IPS-18a (cell line): ENCODE data around the gene SYNPR.

ENCODE experiments used
- H3K27ac ChIP-seq: one replicate; pipeline ENCODE4 v1.5.1; 2013; ENCODE audit warnings: low read length
- H3K27me3 ChIP-seq: one replicate; pipeline ENCODE4 v1.6.1; 2013; ENCODE audit warnings: mild to moderate bottlenecking, low read length; ENCODE audit not compliant: control insufficient read depth, insufficient read depth
- H3K36me3 ChIP-seq: one replicate; pipeline ENCODE4 v1.6.1; 2013; ENCODE audit warnings: low read depth, low read length; ENCODE audit not compliant: control insufficient read depth
- H3K4me1 ChIP-seq: one replicate; pipeline ENCODE4 v1.6.1; 2013; ENCODE audit warnings: low read depth, low read length; ENCODE audit not compliant: control insufficient read depth
- H3K4me3 ChIP-seq: one replicate; pipeline ENCODE4 v1.5.1; 2013; ENCODE audit warnings: low read length
- H3K9ac ChIP-seq: one replicate; pipeline ENCODE4 v1.6.1; 2013; ENCODE audit warnings: mild to moderate bottlenecking, low read length, moderate library complexity
- H3K9me3 ChIP-seq: one replicate; pipeline ENCODE4 v1.6.1; 2013; ENCODE audit warnings: low read depth, low read length; ENCODE audit not compliant: control insufficient read depth

SYNPR gene

GRCh38 chr3:63477494-63478129, 199.5 kb downstream of the SYNPR start:
- H3K9ac ChIP-seq: no peak overlapping the region
- no peak overlapping the region for H3K4me3 ChIP-seq
- H3K27me3 ChIP-seq: no peaks in the 10 kb centered on the region
- H3K36me3 ChIP-seq: no peaks in the 10 kb centered on the region
- no peaks in the 10 kb centered on the region for H3K9me3 ChIP-seq
- H3K4me1 ChIP-seq: no peaks in the 10 kb centered on the region
- no peak overlapping the region for H3K27ac ChIP-seq

- no peaks in the 10 kb centered on the region for H3K9me3 ChIP-seq
- no peak overlapping the region for H3K4me3 ChIP-seq
- H3K9ac ChIP-seq: no peak overlapping the region
- H3K27me3 ChIP-seq: no peaks in the 10 kb centered on the region
- no peaks in the 10 kb centered on the region for H3K4me1 ChIP-seq
- H3K27ac ChIP-seq: no peak overlapping the region
- no peaks in the 10 kb centered on the region for H3K36me3 ChIP-seq
These were observed 201.0 kb downstream of the SYNPR start for GRCh38 chr3:63478990-63479660.

- Histone ChIP-seq H3K36me3 (no peaks in the 10 kb centered on the region), H3K4me3 (no peak overlapping the region), H3K4me1 (no peaks in the 10 kb centered on the region), H3K9ac (no peak overlapping the region), H3K27me3 (no peaks in the 10 kb centered on the region), H3K27ac (no peak overlapping the region), H3K9me3 (no peaks in the 10 kb centered on the region)
These were observed 201.5 kb downstream of the SYNPR start for GRCh38 chr3:63479661-63480035.

GRCh38 chr3:63481627-63482026, 203.5 kb downstream of the SYNPR start:
- no peaks in the 10 kb centered on the region for H3K4me1 ChIP-seq
- H3K36me3 ChIP-seq: no peaks in the 10 kb centered on the region
- H3K27me3 ChIP-seq: no peaks in the 10 kb centered on the region
- no peak overlapping the region for H3K27ac ChIP-seq
- no peak overlapping the region for H3K4me3 ChIP-seq
- H3K9me3 ChIP-seq: no peaks in the 10 kb centered on the region
- no peak overlapping the region for H3K9ac ChIP-seq

- Histone ChIP-seq H3K9me3 (no peaks in the 10 kb centered on the region), H3K4me1 (no peaks in the 10 kb centered on the region), H3K9ac (no peak overlapping the region), H3K36me3 (no peaks in the 10 kb centered on the region), H3K4me3 (no peak overlapping the region), H3K27me3 (no peaks in the 10 kb centered on the region), H3K27ac (no peak overlapping the region)
These were observed 204.2 kb downstream of the SYNPR start for GRCh38 chr3:63482341-63482740.

GRCh38 chr3:63492464-63492863, 214.4 kb downstream of the SYNPR start:
- Histone ChIP-seq H3K36me3 (no peaks in the 10 kb centered on the region), H3K27ac (no peak overlapping the region), H3K9ac (no peak overlapping the region), H3K9me3 (no peaks in the 10 kb centered on the region), H3K27me3 (no peaks in the 10 kb centered on the region), H3K4me1 (no peaks in the 10 kb centered on the region), H3K4me3 (no peak overlapping the region)

- no peaks in the 10 kb centered on the region for H3K4me1 ChIP-seq
- no peaks in the 10 kb centered on the region for H3K36me3 ChIP-seq
- no peak overlapping the region for H3K4me3 ChIP-seq
- no peaks in the 10 kb centered on the region for H3K9me3 ChIP-seq
- H3K27me3 ChIP-seq: no peaks in the 10 kb centered on the region
- no peak overlapping the region for H3K27ac ChIP-seq
- H3K9ac ChIP-seq: no peak overlapping the region
These were observed 215.0 kb downstream of the SYNPR start for GRCh38 chr3:63493101-63493500.

- Histone ChIP-seq H3K4me1 (no peaks in the 10 kb centered on the region), H3K27me3 (no peaks in the 10 kb centered on the region), H3K4me3 (no peak overlapping the region), H3K36me3 (no peaks in the 10 kb centered on the region), H3K9ac (no peak overlapping the region), H3K9me3 (no peaks in the 10 kb centered on the region), H3K27ac (no peak overlapping the region)
These were observed 216.5 kb downstream of the SYNPR start for GRCh38 chr3:63494646-63495045.

GRCh38 chr3:63497641-63498040, 219.5 kb downstream of the SYNPR start:
- H3K36me3 ChIP-seq: no peaks in the 10 kb centered on the region
- H3K9ac ChIP-seq: no peak overlapping the region
- H3K27ac ChIP-seq: no peak overlapping the region
- no peaks in the 10 kb centered on the region for H3K9me3 ChIP-seq
- H3K4me1 ChIP-seq: no peaks in the 10 kb centered on the region
- no peaks in the 10 kb centered on the region for H3K27me3 ChIP-seq
- no peak overlapping the region for H3K4me3 ChIP-seq

- H3K4me3 ChIP-seq: no peak overlapping the region
- no peaks in the 10 kb centered on the region for H3K9me3 ChIP-seq
- no peaks in the 10 kb centered on the region for H3K4me1 ChIP-seq
- H3K9ac ChIP-seq: no peak overlapping the region
- no peak overlapping the region for H3K27ac ChIP-seq
- no peaks in the 10 kb centered on the region for H3K36me3 ChIP-seq
- no peaks in the 10 kb centered on the region for H3K27me3 ChIP-seq
These were observed 222.1 kb downstream of the SYNPR start for GRCh38 chr3:63500196-63500595.

- Histone ChIP-seq H3K9ac (no peak overlapping the region), H3K9me3 (no peaks in the 10 kb centered on the region), H3K4me1 (peaks cover 18% of the 10 kb centered on the region), H3K27me3 (no peaks in the 10 kb centered on the region), H3K36me3 (no peaks in the 10 kb centered on the region), H3K4me3 (no peak overlapping the region), H3K27ac (no peak overlapping the region)
These were observed 230.2 kb downstream of the SYNPR start for GRCh38 chr3:63508305-63508704.

- Histone ChIP-seq H3K9ac (no peak overlapping the region), H3K4me3 (no peak overlapping the region), H3K9me3 (no peaks in the 10 kb centered on the region), H3K27me3 (no peaks in the 10 kb centered on the region), H3K27ac (no peak overlapping the region), H3K36me3 (no peaks in the 10 kb centered on the region), H3K4me1 (peaks cover 18% of the 10 kb centered on the region)
These were observed 230.7 kb downstream of the SYNPR start for GRCh38 chr3:63508771-63509170.
